ENCODE data around the gene TRIM63. TPM values are rescaled to one million over a fixed set of nuclear protein-coding genes. Genes with fewer than 3 reads are reported as not detected.

Gene TRIM63
- total and polyA plus RNA-seq, 2 experiments from 2014 or later: 29.4 to 32.8 TPM

DNA sequence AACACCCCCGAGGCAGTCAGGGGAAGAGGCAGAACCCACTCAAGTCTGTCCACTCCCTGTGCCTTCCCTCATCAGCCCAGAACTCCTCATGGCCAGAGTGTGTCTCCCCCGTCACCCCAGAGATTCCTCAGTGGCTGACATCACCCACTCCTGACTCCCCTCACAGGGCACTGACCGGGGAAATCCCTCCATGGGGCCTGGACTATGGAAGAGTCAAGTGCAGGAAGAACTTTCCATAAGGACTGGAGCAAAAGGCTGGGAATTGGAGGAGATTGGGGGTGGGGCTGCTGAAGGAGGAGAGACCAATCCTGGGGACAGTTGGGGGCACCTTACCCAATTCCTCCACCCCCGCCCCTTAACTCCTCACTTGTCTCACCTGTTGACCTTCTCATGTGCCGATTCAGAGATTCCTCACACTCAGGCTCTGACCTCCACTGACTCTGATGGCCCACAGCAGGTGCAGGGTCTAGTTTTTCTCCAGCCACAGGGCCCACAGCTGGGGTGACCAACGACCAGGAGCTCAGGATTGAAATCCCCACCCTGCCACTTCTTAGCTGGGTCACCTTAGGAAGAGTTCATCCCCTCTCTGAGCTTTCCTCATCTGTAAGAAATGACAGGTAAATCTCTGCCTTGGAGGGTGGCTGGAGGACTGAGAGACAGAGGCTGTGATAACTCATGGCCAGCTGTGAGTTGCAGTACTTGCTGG lies 46.3 kb downstream of the TRIM63 start:
- Histone ChIP-seq H3K36me3 (no peaks in the 10 kb centered on the region), H3K27ac (peak overlapping the region; percentile 83), H3K27me3 (no peaks in the 10 kb centered on the region), H3K4me3 (no peak overlapping the region), H3K9me3 (ENCODE audit: low read depth) (no peaks in the 10 kb centered on the region), H3K4me1 (ENCODE audit: low read depth) (peaks cover 47% of the 10 kb centered on the region)
- TF ChIP-seq, protein P1, sequence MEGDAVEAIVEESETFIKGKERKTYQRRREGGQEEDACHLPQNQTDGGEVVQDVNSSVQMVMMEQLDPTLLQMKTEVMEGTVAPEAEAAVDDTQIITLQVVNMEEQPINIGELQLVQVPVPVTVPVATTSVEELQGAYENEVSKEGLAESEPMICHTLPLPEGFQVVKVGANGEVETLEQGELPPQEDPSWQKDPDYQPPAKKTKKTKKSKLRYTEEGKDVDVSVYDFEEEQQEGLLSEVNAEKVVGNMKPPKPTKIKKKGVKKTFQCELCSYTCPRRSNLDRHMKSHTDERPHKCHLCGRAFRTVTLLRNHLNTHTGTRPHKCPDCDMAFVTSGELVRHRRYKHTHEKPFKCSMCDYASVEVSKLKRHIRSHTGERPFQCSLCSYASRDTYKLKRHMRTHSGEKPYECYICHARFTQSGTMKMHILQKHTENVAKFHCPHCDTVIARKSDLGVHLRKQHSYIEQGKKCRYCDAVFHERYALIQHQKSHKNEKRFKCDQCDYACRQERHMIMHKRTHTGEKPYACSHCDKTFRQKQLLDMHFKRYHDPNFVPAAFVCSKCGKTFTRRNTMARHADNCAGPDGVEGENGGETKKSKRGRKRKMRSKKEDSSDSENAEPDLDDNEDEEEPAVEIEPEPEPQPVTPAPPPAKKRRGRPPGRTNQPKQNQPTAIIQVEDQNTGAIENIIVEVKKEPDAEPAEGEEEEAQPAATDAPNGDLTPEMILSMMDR (IDR thresholded peaks at IDR 0.05; ENCODE audit: low read depth, low read length): no peak
- no peak for DNase-seq (ENCODE audit: low read depth in 1 of 2, low spot score in 1 of 2)

DNA sequence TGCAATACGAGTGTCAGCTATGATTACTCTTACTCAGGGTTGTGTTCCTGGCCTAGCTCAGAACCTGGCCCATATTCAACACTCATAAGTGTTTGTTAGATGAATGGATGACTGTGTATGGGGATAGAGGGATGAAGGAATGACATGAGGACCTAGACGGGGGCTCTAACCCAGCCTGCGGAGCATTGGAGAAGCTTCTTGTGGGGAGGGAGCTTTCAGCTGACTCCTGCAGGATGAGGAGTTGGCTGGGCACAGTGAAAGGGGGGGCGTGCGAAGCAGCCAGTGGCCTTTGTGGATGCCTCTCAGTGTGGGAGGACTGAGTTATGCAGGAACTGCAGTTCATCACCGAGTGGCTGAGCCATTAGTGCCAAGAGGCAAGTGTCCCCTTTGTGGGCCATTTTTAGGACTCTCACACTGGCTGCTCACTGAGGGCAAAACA lies 47.1 kb downstream of the TRIM63 start:
- Histone ChIP-seq H3K4me1 (ENCODE audit: low read depth) (peaks cover 48% of the 10 kb centered on the region), H3K27ac (peak overlapping the region; percentile 83), H3K27me3 (no peaks in the 10 kb centered on the region), H3K4me3 (no peak overlapping the region), H3K36me3 (no peaks in the 10 kb centered on the region), H3K9me3 (ENCODE audit: low read depth) (no peaks in the 10 kb centered on the region)
- TF ChIP-seq, protein P1 (IDR thresholded peaks at IDR 0.05; ENCODE audit: low read depth, low read length): no peak
- peak in 1 of 2 donors; percentile 57 for DNase-seq (ENCODE audit: low read depth in 1 of 2, low spot score in 1 of 2)

DNA sequence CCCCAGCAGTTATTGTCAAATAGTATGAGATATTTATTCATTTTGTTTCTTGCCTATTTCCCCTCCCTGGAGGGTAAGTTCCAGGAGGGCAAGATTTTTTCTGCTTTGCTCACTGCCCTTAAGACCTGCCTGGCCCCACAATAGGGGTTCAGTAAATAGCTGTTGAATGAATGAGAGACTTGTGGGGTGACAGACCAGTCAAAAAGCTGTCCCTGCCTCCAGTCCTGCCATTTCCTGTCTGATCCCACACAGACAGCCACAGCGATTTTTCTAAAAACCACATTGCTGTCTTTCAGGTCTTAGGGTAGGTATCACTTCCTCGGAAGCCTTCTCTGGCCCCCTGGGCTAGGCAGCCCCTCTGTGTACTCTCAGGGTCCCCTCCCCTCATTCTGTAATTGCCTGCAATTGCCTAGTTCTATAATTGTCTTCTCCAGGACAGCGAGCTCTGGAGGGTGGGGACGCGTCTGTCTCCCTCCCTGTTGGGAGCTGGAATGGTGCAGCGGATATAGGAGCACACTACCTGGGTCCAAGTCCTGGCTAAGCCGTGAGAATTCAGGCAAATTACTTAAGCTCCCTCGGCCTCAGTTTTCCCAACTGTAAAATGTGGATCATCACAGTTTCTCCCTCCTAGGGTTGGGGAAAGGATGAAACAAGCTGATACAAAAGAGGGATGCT lies 47.7 kb downstream of the TRIM63 start:
- H3K4me1 ChIP-seq (ENCODE audit: low read depth): peaks cover 51% of the 10 kb centered on the region

DNA sequence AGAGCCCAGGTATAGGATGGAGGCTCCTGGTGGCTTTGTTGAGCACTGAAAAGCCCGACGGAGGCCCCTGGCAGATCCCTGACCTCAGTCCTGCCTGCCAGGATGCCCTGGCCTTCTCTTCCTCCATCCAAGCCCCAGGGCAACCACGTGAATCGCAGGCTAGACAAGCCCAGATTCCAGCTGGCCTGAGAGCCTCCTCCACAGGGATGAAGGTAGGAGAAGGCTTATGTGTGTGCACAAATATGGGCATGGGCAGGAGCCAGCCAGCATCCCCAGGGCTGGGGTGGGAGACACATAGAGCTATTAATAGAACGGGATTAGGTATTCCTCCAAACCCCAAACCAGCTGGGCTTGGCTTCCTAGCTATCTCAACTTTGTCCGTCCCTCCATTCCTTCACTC lies 49.8 kb downstream of the TRIM63 start:
- Histone ChIP-seq H3K36me3 (no peaks in the 10 kb centered on the region), H3K27ac (peak overlapping the region; percentile 94), H3K4me1 (ENCODE audit: low read depth) (peaks cover 41% of the 10 kb centered on the region), H3K9me3 (ENCODE audit: low read depth) (no peaks in the 10 kb centered on the region), H3K27me3 (no peaks in the 10 kb centered on the region), H3K4me3 (no peak overlapping the region)
- peak in 1 of 2 donors; percentile 77 for DNase-seq (ENCODE audit: low read depth in 1 of 2, low spot score in 1 of 2)
- TF ChIP-seq, protein P1 (IDR thresholded peaks at IDR 0.05; ENCODE audit: low read depth, low read length): no peak

More for the DNA sequence above, 47.7 kb downstream of the TRIM63 start:
- Histone ChIP-seq H3K27ac (peak overlapping the region; percentile 83), H3K36me3 (no peaks in the 10 kb centered on the region), H3K27me3 (no peaks in the 10 kb centered on the region), H3K4me3 (no peak overlapping the region), H3K9me3 (ENCODE audit: low read depth) (no peaks in the 10 kb centered on the region)
- no peak for DNase-seq (ENCODE audit: low read depth in 1 of 2, low spot score in 1 of 2)
- TF ChIP-seq, protein P1 (IDR thresholded peaks at IDR 0.05; ENCODE audit: low read depth, low read length): no peak

DNA sequence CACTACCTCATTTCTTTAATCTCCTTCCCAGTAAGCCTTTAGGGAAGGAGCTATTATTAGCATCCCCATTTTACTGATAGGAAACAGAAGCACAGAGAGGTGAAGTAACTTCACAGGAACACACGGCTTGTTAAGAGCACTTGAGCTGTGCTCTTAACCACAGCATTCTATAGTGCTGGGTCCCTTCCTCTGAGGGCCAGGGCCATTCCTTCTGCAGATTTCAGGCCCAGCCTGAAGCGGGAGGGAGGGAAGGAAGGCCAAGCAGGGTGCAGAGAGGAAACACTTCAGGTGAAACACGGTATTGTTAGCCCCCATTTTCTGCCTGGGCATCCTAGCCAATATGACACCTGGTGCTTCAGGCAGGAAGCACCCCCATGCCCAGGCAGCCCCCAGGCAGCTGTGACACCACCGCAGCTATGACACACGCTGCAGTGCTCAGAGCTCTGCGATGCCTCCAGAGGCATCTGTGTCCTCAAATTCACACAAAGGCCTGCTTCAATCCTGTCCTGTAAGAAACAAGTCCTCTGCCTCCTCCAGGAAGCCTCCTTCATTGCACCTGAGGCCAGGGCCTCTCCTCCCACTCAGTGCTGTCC lies 50.4 kb downstream of the TRIM63 start:
- Histone ChIP-seq H3K9me3 (ENCODE audit: low read depth) (no peaks in the 10 kb centered on the region), H3K27ac (peak overlapping the region; percentile 94), H3K4me3 (no peak overlapping the region), H3K27me3 (no peaks in the 10 kb centered on the region), H3K4me1 (ENCODE audit: low read depth) (peaks cover 37% of the 10 kb centered on the region), H3K36me3 (no peaks in the 10 kb centered on the region)
- no peak for DNase-seq (ENCODE audit: low read depth in 1 of 2, low spot score in 1 of 2)
- TF ChIP-seq, protein P1 (IDR thresholded peaks at IDR 0.05; ENCODE audit: low read depth, low read length): no peak
